ENCODE measurements around the gene FCMR. TPM values are rescaled to one million over a fixed set of nuclear protein-coding genes. Genes with fewer than 3 reads are reported as not detected.

Gene FCMR
- total and polyA plus RNA-seq, 9 of the 15 experiments (the other 6 are each of a cell fraction or from before 2014, with no cell fraction given): 0.11 to 0.82 (median 0.20) TPM; not detected in 5

DNA sequence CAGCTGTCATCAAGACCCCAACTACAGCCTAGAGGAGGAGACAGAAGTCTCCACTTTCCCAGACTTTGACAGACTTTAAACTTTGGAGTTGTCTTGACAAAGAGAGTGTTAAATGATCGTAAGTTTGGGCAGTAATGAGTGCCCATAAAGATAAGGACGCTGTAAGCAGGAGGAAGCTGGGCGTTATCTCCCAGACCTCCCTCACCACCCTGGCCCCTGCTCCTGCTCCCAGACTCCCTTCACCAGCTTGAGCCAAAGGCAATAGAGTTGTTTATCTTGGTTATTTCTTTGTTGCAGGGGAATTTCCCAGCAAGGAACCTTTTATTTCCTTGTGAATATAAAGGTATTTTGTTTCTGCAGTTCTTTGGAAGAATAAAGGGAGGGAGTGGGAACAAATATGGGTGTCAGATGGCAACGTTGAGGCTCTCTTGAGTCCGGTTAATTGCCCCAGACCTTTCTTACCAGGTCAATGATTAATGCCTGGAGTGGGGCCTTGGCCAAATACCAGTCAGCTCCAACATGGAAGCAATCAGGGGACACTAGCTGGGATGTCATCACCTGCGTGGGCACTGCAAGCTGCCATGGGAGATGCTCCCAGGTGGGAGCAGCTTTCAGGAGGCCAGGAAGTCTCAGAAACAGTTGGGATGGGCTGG lies 20.2 kb upstream of the FCMR start:
- Histone ChIP-seq H3K27me3 (ENCODE audit: control insufficient read depth in 2 of 2, insufficient read depth in 2 of 2, low read length in 2 of 2) (peaks cover 3 to 4% of the 10 kb centered on the region in 2 experiments; a peak in 2 of 5 replicates), H3K36me3 (ENCODE audit: control insufficient read depth, insufficient read depth, low read length) (no peaks in the 10 kb centered on the region), H3K9me1 (ENCODE audit: control insufficient read depth, insufficient read depth, low read length) (no peaks in the 10 kb centered on the region), H3K9me3 (replicated peaks; ENCODE audit: control insufficient read depth, insufficient read depth, low read depth, low read length) (no peaks in the 10 kb centered on the region), H3K9ac (ENCODE audit: insufficient read depth in 1 of 2, low read depth in 2 of 2, low read length in 2 of 2) (peak overlapping the region in 1 of 2 experiments; percentile 57; a peak in 1 of 4 replicates), H3K79me2 (ENCODE audit: control insufficient read depth, insufficient read depth, low read length) (no peaks in the 10 kb centered on the region), H3K4me1 (replicated peaks in 1 of 2; ENCODE audit: control insufficient read depth in 2 of 2, insufficient read depth in 2 of 2, low read length in 2 of 2) (peaks cover 25 to 42% of the 10 kb centered on the region in 2 experiments), H3K4me3 (no peak overlapping the region), H2AFZ (ENCODE audit: low read depth, low read length) (no peak overlapping the region; the same call in 1 of the 2 replicates), H3K4me2 (ENCODE audit: insufficient read depth, low read length) (peak overlapping the region; percentile 56), H3K27ac (ENCODE audit: extremely low read depth, low read depth, low read length) (no peak overlapping the region), H4K20me1 (replicated peaks; ENCODE audit: control insufficient read depth, insufficient read depth, low read length) (no peaks in the 10 kb centered on the region)
- no TSS peak for BruUV-seq (replicated peaks)
- WGBS (ENCODE audit: insufficient coverage, low coverage, missing lambda C conversion rate): 6% methylated on average over 6 of the region's 6 CpGs
- peak; percentile 75 for FAIRE-seq
- peak; percentile 58 for ATAC-seq
- intact Hi-C loops (cut with micrococcal nuclease): no loop called here
- ChIA-PET POLR2A (interaction anchor here (0.5 to 2.2 kb wide), 7 partner anchors 8 to 111 kb away, joined by 3 to 14 read pairs (median 3); no protein-coding TSS in a partner anchor), CTCF (ENCODE audit: low intra/inter-chr PET ratio) (no interaction called here)
- in situ Hi-C loops (cut with MboI): no loop called here
- peak; percentile 50 to 67 (median 52) for DNase-seq (ENCODE audit: extremely low read depth in 1 of 4, low spot score in 3 of 4)
- TF ChIP-seq HSF4 (CRISPR knock-in tag; IDR thresholded peaks at IDR 0.05; ENCODE audit: borderline replicate concordance) (no peak), E2F3 (CRISPR knock-in tag; IDR thresholded peaks at IDR 0.05) (no peak), FUS (optimal IDR thresholded peaks at IDR 0.05; ENCODE audit: low read depth, low read length) (no peak), FOXJ2 (tag; IDR thresholded peaks at IDR 0.05) (no peak), NCOA4 (IDR thresholded peaks at IDR 0.05; ENCODE audit: partially characterized antibody) (no peak), SMAD1 (IDR thresholded peaks at IDR 0.05; ENCODE audit: low read depth, low read length, partially characterized antibody) (no peak), NR0B1 (IDR thresholded peaks at IDR 0.05; ENCODE audit: partially characterized antibody) (no peak), BRCA1 (IDR thresholded peaks at IDR 0.05) (no peak), BRCA1 (CRISPR knock-in tag; IDR thresholded peaks at IDR 0.05) (no peak), MED1 (CRISPR knock-in tag; IDR thresholded peaks at IDR 0.05; ENCODE audit: borderline replicate concordance) (no peak), RCOR1 (IDR thresholded peaks at IDR 0.05; ENCODE audit: borderline replicate concordance in 1 of 2, low read depth in 2 of 2, low read length in 2 of 2) (peak in 1 of 2 experiments; percentile 62; a peak in 1 of 4 replicates), E2F4 (CRISPR knock-in tag; IDR thresholded peaks at IDR 0.05; ENCODE audit: low read depth) (no peak), HMG20A (CRISPR knock-in tag; conservative IDR thresholded peaks at IDR 0.05) (no peak), CEBPB (tag; IDR thresholded peaks at IDR 0.05) (no peak), SAFB (IDR thresholded peaks at IDR 0.05; ENCODE audit: borderline replicate concordance, low read depth, low read length) (no peak), ZNF212 (CRISPR knock-in tag; IDR thresholded peaks at IDR 0.05) (no peak), HNRNPLL (IDR thresholded peaks at IDR 0.05; ENCODE audit: low read depth, low read length, poor library complexity, severe bottlenecking) (no peak), ZNF133 (CRISPR knock-in tag; IDR thresholded peaks at IDR 0.05) (no peak)
- TF ChIP-seq, protein P1, sequence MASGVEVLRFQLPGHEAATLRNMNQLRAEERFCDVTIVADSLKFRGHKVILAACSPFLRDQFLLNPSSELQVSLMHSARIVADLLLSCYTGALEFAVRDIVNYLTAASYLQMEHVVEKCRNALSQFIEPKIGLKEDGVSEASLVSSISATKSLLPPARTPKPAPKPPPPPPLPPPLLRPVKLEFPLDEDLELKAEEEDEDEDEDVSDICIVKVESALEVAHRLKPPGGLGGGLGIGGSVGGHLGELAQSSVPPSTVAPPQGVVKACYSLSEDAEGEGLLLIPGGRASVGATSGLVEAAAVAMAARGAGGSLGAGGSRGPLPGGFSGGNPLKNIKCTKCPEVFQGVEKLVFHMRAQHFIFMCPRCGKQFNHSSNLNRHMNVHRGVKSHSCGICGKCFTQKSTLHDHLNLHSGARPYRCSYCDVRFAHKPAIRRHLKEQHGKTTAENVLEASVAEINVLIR (CRISPR knock-in tag; IDR thresholded peaks at IDR 0.05): no peak

Measured in K562 (cell line).